GM12873 (cell line): ENCODE results near the gene KAT2A.

Experiments
- CTCF ChIP-seq: IDR thresholded peaks from 2 replicates; pipeline ENCODE4 v1.5.1; 2012; ENCODE audit warnings: low read depth, mild to moderate bottlenecking, moderate library complexity, low read length, control low read depth; ENCODE audit not compliant: insufficient read depth; ENCODE audit errors: missing control alignments

Gene KAT2A

GRCh38 chr17:42090964-42091790 is 30.0 kb downstream of the KAT2A start:
- TF ChIP-seq CTCF, result no peak

GRCh38 chr17:42088736-42089135 is 32.4 kb downstream of the KAT2A start:
- TF ChIP-seq CTCF, result no peak

- TF ChIP-seq CTCF, result no peak
Measured at GRCh38 chr17:42087736-42088705, 33.1 kb downstream of the KAT2A start.

- TF ChIP-seq CTCF, result no peak
Measured at GRCh38 chr17:42087042-42087701, 34.0 kb downstream of the KAT2A start.

GRCh38 chr17:42081516-42082129 is 39.5 kb downstream of the KAT2A start:
- TF ChIP-seq CTCF, result no peak

GRCh38 chr17:42079541-42079940 is 41.6 kb downstream of the KAT2A start:
- no peak for TF ChIP-seq CTCF
